Esophagus squamous epithelium (tissue), 5 donors: ENCODE measurements around the gene CACNA1D. TPM values are rescaled to one million over a fixed set of nuclear protein-coding genes. Genes with fewer than 3 reads are reported as not detected.

Source experiments
- DNase-seq: peaks from one replicate; lab custom pipeline; 2025; lab: John Stamatoyannopoulos, UW
- H3K27ac ChIP-seq, 4 donors: fragments of 200-600 bp; sonication (generic); one replicate each; pipeline ENCODE4 v1.5.1; 2016 to 2019; ENCODE audit warnings: mild to moderate bottlenecking in 1 of 4
- H3K27me3 ChIP-seq, 4 donors: fragments of 200-600 bp; sonication (generic); 1 replicate in 3 of 4; 2 replicates in 1 of 4; pipeline versions ENCODE4 v1.5.1 to v1.6.0; 2017 to 2021; ENCODE audit warnings: antibody characterized with exemption in 1 of 4
- H3K36me3 ChIP-seq, 3 donors: fragments of 200-600 bp; sonication (generic); one replicate each; pipeline ENCODE4 v1.5.1; 2016 to 2019
- H3K4me1 ChIP-seq, 3 donors: fragments of 200-600 bp; sonication (generic); one replicate each; pipeline ENCODE4 v1.5.1; 2017 to 2019
- H3K4me3 ChIP-seq, 4 donors: fragments of 200-600 bp; sonication (generic); 1 replicate in 3 of 4; 2 replicates in 1 of 4; pipeline ENCODE4 v1.5.1; 2016 to 2019; ENCODE audit warnings: mild to moderate bottlenecking in 2 of 4, moderate library complexity in 1 of 4
- H3K9me3 ChIP-seq, 3 donors: fragments of 200-600 bp; sonication (generic); one replicate each; pipeline ENCODE4 v1.5.1; 2016 to 2019
- POLR2A ChIP-seq, 4 donors: fragments of 450-650 bp; IDR thresholded peaks; one replicate each; pipeline ENCODE4 v1.6.1; 2017; ENCODE audit warnings: antibody characterized with exemption in 4 of 4, mild to moderate bottlenecking in 4 of 4, moderate library complexity in 3 of 4
- WGBS, 2 donors: methylation state at CpG; one replicate each; pipeline ENCODE4 v1.1.5; 2018; 5-methylcytosine and 5-hydroxymethylcytosine counted together
- intact Hi-C: fragments of 100-400 bp; cut with DNase I; formaldehyde crosslinking; loops from one replicate; pipeline ENCODE4 v1.15.0; 2022
- total RNA-seq, 4 donors: library from RNA; depleted of rRNA; stranded (reverse); fragments of >200 nt; gene quantifications; one replicate each; pipeline ENCODE4 v1.1.0, GENCODE V29; 2016
- TF ChIP-seq, protein P1 (sequence below), 6 experiments: fragments of 450-650 bp in 4 of 6; fragments of 200-600 bp in 2 of 6; sonication (generic) in 2 of 6; IDR thresholded peaks; one replicate each; pipeline ENCODE4 v1.5.1; 2016 to 2019; ENCODE audit warnings: antibody characterized with exemption in 6 of 6, mild to moderate bottlenecking in 4 of 6, moderate library complexity in 4 of 6
- donor health status: DM: yes; HTN: yes; CAD: no.

The CACNA1D gene
- total RNA-seq, 4 donors from 2014 or later = 0.56 to 4.5 (median 3.1) TPM

DNA sequence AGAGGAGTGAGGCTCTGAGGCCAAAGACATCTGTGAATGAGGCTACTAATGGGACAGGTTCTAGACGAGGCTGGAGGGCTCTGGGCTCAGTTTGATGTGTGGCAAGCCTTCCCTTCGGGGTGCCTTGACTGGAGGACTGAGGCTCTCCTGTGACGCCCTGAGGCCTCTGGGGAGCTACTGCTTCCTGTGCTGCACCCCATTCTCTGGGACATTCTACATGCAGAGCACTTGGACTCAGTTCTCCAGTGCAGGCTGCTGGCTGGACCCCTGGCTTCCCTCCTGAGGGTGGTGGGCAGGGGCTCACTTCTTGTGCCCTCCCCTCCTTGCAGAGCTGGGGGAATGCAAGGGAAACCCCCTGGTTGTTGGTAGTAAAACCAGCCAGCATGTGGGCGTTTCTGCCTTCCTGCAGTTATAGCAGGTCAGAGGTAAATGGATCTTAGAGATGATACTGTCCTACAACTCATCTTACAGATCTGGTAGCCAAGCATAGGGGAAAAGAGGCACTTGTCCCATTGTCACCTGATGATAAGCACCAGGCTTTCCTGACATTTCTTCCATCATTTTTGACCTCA is 218.5 kb downstream of the CACNA1D start:
- DNase-seq = no peak
- peaks cover 0 to 8% (median 0%) of the 10 kb centered on the region in 3 donors for H3K4me1 ChIP-seq
- H3K9me3 ChIP-seq = no peaks in the 10 kb centered on the region
- H3K27me3 ChIP-seq = peaks cover 0 to 8% (median 0%) of the 10 kb centered on the region in 4 donors
- no peak for TF ChIP-seq POLR2A (IDR thresholded peaks at IDR 0.05)
- TF ChIP-seq, protein P1, sequence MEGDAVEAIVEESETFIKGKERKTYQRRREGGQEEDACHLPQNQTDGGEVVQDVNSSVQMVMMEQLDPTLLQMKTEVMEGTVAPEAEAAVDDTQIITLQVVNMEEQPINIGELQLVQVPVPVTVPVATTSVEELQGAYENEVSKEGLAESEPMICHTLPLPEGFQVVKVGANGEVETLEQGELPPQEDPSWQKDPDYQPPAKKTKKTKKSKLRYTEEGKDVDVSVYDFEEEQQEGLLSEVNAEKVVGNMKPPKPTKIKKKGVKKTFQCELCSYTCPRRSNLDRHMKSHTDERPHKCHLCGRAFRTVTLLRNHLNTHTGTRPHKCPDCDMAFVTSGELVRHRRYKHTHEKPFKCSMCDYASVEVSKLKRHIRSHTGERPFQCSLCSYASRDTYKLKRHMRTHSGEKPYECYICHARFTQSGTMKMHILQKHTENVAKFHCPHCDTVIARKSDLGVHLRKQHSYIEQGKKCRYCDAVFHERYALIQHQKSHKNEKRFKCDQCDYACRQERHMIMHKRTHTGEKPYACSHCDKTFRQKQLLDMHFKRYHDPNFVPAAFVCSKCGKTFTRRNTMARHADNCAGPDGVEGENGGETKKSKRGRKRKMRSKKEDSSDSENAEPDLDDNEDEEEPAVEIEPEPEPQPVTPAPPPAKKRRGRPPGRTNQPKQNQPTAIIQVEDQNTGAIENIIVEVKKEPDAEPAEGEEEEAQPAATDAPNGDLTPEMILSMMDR (IDR thresholded peaks at IDR 0.05) = no peak
- no peaks in the 10 kb centered on the region for H3K36me3 ChIP-seq
- H3K4me3 ChIP-seq = no peak overlapping the region
- no peak overlapping the region for H3K27ac ChIP-seq
- intact Hi-C loops = no loop called here
- 65 to 73% methylated on average over 4 of the region's 4 CpGs for WGBS, 2 donors

DNA sequence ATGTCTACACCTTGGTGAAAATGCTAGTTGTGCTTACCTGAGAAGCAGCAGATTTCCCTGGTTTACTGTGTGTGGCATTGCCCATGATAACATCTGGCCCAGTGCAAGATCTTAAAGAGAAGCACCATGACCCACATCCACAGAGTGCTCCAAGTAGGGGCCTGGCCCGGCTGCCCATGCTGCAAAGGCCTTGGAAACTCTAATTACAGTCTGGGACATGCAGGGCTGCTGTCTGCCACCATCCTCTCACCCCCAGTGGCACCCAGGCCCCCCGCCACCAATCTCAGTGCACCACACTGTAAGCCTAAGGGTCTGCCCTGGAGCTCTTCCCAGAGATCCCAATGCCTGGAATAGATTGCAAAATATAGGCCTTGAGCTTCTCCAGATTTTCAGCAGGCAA is 219.2 kb downstream of the CACNA1D start:
- Histone ChIP-seq H3K27me3 (peaks cover 0 to 11% (median 0%) of the 10 kb centered on the region in 4 donors), H3K36me3 (no peaks in the 10 kb centered on the region), H3K4me1 (peaks cover 0 to 8% (median 0%) of the 10 kb centered on the region in 3 donors), H3K27ac (no peak overlapping the region), H3K9me3 (no peaks in the 10 kb centered on the region), H3K4me3 (no peak overlapping the region)
- WGBS, 2 donors = 90 to 100% methylated on average over 1 to 2 of the region's 2 CpGs
- intact Hi-C loops = no loop called here
- no peak for DNase-seq
- TF ChIP-seq, protein P1 (IDR thresholded peaks at IDR 0.05) = no peak
- no peak for TF ChIP-seq POLR2A (IDR thresholded peaks at IDR 0.05)

DNA sequence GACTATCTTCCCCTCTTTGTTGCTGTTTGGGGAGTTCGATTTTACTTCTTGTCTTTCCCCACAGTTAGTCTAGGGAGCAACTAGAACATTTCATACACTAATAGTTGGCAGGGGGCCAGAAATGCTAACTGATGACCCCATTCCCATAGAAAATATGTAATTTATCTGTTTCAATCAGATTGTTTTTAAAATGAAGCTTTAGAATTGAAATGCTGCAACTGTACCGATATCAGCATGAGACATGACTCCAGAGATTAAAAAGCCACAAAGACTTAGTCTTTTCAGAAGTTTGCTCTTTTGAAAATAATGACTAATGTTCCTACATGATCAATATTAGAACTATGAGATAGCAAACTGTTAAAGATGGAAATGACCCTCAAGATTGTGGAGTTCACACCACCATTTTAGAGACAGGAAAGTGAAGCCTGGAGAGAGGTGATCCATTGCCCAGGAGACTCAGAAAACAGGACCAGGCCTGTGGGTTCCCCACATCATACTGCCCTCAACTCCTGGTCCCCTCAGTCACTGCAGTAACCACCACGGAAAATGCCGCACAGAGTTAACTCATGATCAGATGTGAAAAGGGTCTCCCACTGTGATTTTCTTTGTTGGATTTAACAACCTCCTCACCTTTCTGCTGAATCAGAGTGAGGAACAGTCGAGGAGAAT is 221.5 kb downstream of the CACNA1D start:
- 70 to 83% methylated on average over 5 of the region's 5 CpGs for WGBS, 2 donors
- Histone ChIP-seq H3K4me3 (no peak overlapping the region), H3K27me3 (peaks cover 0 to 11% (median 0%) of the 10 kb centered on the region in 4 donors), H3K36me3 (no peaks in the 10 kb centered on the region), H3K9me3 (no peaks in the 10 kb centered on the region), H3K27ac (no peak overlapping the region), H3K4me1 (peaks cover 0 to 21% (median 0%) of the 10 kb centered on the region in 3 donors)
- intact Hi-C loops = loop anchor here (5.0 kb wide), 1 partner anchor 334 kb away; no protein-coding TSS in a partner anchor
- TF ChIP-seq, protein P1 (IDR thresholded peaks at IDR 0.05) = no peak
- no peak for TF ChIP-seq POLR2A (IDR thresholded peaks at IDR 0.05)
- DNase-seq = no peak

DNA sequence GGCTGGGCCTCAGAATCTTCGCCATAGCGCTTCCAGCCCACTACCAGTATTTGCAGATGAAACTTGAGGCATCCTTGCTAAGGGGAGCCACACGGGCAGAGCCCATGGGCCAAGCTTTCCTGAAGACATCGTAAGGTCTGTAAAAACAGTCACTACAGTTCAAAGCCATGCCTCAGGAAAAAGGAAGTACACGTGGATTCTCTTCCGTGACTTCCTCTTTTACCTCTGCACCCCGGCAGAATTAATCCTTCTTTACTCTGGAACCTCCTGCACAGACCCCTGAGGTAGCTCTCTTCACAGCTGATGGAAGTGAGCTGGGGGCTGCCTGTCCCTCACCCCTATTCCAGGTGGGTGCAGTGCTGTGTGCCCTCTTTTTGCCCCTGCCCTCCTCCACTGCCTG is 222.6 kb downstream of the CACNA1D start:
- H3K4me3 ChIP-seq = no peak overlapping the region
- 65 to 78% methylated on average over 4 to 7 of the region's 7 CpGs for WGBS, 2 donors
- DNase-seq = no peak
- peaks cover 0 to 11% (median 0%) of the 10 kb centered on the region in 4 donors for H3K27me3 ChIP-seq
- H3K27ac ChIP-seq = no peak overlapping the region
- intact Hi-C loops = loop anchor here (5.0 kb wide), 1 partner anchor 335 kb away; no protein-coding TSS in a partner anchor
- peaks cover 0 to 28% (median 0%) of the 10 kb centered on the region in 3 donors for H3K4me1 ChIP-seq
- no peaks in the 10 kb centered on the region for H3K36me3 ChIP-seq
- no peaks in the 10 kb centered on the region for H3K9me3 ChIP-seq
- TF ChIP-seq, protein P1 (IDR thresholded peaks at IDR 0.05) = no peak
- TF ChIP-seq POLR2A (IDR thresholded peaks at IDR 0.05) = no peak

DNA sequence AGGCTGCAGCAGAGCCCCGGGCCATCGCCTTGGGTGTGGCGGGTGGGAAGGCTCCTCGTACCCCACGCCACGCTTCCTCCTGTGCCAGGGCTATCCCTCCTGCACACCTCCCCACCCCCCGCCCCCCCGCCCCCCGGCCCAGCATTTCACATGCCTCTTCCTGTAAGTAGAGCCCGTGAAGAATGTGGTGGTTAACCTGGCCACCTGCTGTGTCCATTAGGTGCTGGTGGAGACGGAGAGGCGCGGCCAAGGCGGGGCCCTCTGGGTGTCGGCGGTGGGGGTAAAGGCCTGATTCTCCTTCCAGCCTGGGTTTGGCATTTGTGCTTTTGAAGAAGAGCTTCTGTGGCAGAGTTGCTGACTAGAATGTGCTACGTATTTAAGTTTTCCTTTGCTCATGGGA is 224.1 kb downstream of the CACNA1D start:
- Histone ChIP-seq H3K9me3 (no peaks in the 10 kb centered on the region), H3K27ac (no peak overlapping the region), H3K4me1 (peaks cover 0 to 28% (median 0%) of the 10 kb centered on the region in 3 donors), H3K4me3 (no peak overlapping the region), H3K36me3 (no peaks in the 10 kb centered on the region), H3K27me3 (peaks cover 0 to 11% (median 0%) of the 10 kb centered on the region in 4 donors)
- TF ChIP-seq POLR2A (IDR thresholded peaks at IDR 0.05) = no peak
- TF ChIP-seq, protein P1 (IDR thresholded peaks at IDR 0.05) = no peak
- intact Hi-C loops = loop anchor here (5.0 kb wide), 1 partner anchor 336 kb away; no protein-coding TSS in a partner anchor
- WGBS, 2 donors = 60 to 83% methylated on average over 1 of the region's 17 CpGs
- DNase-seq = no peak
